22Rv1 (cell line): ENCODE results near the gene CD37.

Experiments
- H3K27ac ChIP-seq: fragments of 450-650 bp; 2 replicates; pipeline ENCODE4 v1.5.1; 2017
- CTCF ChIP-seq: fragments of 450-650 bp; IDR thresholded peaks from 2 replicates; pipeline ENCODE4 v1.5.1; 2017; ENCODE audit warnings: mild to moderate bottlenecking
- ZFX ChIP-seq: fragments of 450-650 bp; IDR thresholded peaks from 2 replicates; pipeline ENCODE4 v1.6.1; 2017; ENCODE audit warnings: antibody characterized with exemption, borderline replicate concordance

CD37 gene

GRCh38 chr19:49338691-49339300 is 3.6 kb downstream of the CD37 start:
- H3K27ac ChIP-seq = peak overlapping the region; percentile 91
- TF ChIP-seq CTCF (no peak), ZFX (no peak)

- peak overlapping the region; percentile 91 for H3K27ac ChIP-seq
Observed at GRCh38 chr19:49339301-49340068, 4.3 kb downstream of the CD37 start.

GRCh38 chr19:49340069-49340864 is 5.1 kb downstream of the CD37 start:
- peak overlapping the region; percentile 91 for H3K27ac ChIP-seq
- TF ChIP-seq CTCF (no peak), ZFX (no peak)

More at GRCh38 chr19:49339301-49340068, 4.3 kb downstream of the CD37 start:
- TF ChIP-seq CTCF (no peak), ZFX (no peak)

GRCh38 chr19:49340865-49341718 is 5.9 kb downstream of the CD37 start:
- TF ChIP-seq ZFX (no peak), CTCF (no peak)
- H3K27ac ChIP-seq = peak overlapping the region; percentile 91

- no peak overlapping the region for H3K27ac ChIP-seq
- no peak for TF ChIP-seq ZFX
- no peak for TF ChIP-seq CTCF
Observed at GRCh38 chr19:49342291-49342721, 7.1 kb downstream of the CD37 start.

- TF ChIP-seq CTCF = no peak
- TF ChIP-seq ZFX = no peak
- H3K27ac ChIP-seq = no peak overlapping the region
Observed at GRCh38 chr19:49343123-49343522, 7.9 kb downstream of the CD37 start.
